Measurements from ENCODE around the gene IFT88. TPM values are rescaled to one million over a fixed set of nuclear protein-coding genes. Genes with fewer than 3 reads are reported as not detected.

The IFT88 gene
- total RNA-seq, 4 donors from 2014 or later = 5.6 to 21.6 (median 10.4) TPM

DNA sequence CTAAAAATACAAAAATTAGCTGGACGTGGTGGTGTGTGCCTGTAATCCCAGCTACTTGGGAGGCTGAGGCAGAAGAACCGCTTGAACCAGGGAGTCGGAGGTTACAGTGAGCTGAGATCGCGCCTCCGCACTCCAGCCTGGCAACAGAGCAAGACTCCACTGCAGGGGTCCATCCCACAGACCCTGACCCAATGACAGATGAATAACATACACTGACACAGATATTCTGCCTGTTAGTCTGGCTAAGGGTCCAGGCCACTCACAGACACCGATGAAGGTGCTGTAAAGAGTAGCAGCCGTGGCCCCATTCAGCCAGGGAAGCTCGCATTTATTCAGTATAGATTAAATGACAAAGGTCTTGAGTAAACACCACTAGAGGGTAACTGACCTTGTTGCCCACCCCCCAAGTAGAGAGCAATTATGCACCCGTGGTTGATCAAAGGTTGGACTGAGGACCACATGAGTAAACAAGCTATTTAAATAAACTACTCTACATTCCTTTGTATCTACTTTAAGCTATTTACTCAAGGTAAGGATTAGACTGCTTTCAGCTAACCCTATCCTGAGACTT is 32.8 kb upstream of the IFT88 start:
- no peak for DNase-seq (ENCODE audit: low spot score in 2 of 2)
- Histone ChIP-seq H3K27ac (no peak overlapping the region), H3K4me1 (no peaks in the 10 kb centered on the region), H3K9me3 (no peaks in the 10 kb centered on the region), H3K27me3 (no peaks in the 10 kb centered on the region), H3K4me3 (no peak overlapping the region), H3K36me3 (no peaks in the 10 kb centered on the region)
- TF ChIP-seq EP300 (IDR thresholded peaks at IDR 0.05) (no peak), POLR2AphosphoS5 (IDR thresholded peaks at IDR 0.05) (no peak), POLR2A (IDR thresholded peaks at IDR 0.05) (no peak)
- TF ChIP-seq, protein P1, sequence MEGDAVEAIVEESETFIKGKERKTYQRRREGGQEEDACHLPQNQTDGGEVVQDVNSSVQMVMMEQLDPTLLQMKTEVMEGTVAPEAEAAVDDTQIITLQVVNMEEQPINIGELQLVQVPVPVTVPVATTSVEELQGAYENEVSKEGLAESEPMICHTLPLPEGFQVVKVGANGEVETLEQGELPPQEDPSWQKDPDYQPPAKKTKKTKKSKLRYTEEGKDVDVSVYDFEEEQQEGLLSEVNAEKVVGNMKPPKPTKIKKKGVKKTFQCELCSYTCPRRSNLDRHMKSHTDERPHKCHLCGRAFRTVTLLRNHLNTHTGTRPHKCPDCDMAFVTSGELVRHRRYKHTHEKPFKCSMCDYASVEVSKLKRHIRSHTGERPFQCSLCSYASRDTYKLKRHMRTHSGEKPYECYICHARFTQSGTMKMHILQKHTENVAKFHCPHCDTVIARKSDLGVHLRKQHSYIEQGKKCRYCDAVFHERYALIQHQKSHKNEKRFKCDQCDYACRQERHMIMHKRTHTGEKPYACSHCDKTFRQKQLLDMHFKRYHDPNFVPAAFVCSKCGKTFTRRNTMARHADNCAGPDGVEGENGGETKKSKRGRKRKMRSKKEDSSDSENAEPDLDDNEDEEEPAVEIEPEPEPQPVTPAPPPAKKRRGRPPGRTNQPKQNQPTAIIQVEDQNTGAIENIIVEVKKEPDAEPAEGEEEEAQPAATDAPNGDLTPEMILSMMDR (IDR thresholded peaks at IDR 0.05) = no peak
- 81% methylated on average over 10 of the region's 10 CpGs for WGBS

DNA sequence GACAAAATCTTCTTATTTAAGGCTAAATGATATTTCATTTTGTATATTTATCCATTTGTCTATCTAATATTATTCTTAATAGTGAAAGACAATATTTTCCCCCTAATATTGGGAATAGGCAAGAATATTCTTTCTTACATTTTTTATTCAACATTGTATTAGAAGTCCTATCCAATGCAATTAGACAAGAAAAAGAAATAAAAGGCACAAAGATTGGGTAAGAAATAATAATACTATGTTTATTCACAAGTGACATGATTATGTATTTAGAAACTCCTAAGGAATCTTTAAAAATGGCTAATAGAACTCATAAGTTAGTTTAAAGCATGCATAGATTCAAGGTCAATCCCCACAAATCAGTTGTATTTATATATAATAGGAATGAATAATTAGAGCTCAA is 30.0 kb upstream of the IFT88 start:
- Histone ChIP-seq H3K4me3 (no peak overlapping the region), H3K27me3 (no peaks in the 10 kb centered on the region), H3K4me1 (no peaks in the 10 kb centered on the region), H3K9me3 (no peaks in the 10 kb centered on the region), H3K27ac (no peak overlapping the region), H3K36me3 (no peaks in the 10 kb centered on the region)
- no peak for DNase-seq (ENCODE audit: low spot score in 2 of 2)
- TF ChIP-seq POLR2AphosphoS5 (IDR thresholded peaks at IDR 0.05) (no peak), POLR2A (IDR thresholded peaks at IDR 0.05) (no peak), EP300 (IDR thresholded peaks at IDR 0.05) (no peak)
- TF ChIP-seq, protein P1 (IDR thresholded peaks at IDR 0.05) = no peak

DNA sequence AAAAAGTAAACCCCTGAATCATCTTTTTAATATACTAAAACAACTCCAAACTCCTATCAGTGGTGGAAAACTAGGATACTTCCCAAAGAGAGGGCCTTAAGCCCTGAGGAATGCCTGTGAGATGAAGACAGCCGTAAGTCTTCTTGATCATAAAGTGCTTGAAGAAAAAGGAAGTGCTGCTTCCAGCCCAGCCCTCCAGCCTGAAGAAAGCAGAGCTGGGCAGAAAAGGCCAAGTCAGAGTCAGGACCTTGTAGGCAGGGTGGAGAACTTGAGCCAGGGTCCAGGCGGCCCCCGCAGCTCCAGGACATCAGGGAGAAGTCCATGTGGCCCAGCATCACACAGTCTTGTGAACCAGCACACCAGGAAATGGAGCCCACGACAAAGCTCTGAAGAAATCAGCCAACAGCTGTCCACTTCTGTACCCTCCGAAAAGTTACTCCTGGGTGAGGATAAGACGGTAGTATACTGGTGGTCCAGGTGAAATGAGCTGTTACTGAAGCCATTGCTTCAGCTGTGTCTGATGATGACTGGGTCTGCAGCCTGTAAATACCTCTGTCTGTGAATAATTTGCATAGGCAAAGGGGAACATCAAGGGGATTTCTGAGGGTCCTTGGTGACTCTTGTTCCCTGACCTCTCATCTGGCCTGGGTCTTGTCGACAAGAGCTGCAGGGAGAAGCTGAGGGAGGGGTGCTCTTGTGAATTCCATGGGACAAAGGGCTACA is 22.6 kb upstream of the IFT88 start:
- no peaks in the 10 kb centered on the region for H3K4me1 ChIP-seq
- TF ChIP-seq POLR2AphosphoS5 (IDR thresholded peaks at IDR 0.05) = no peak
- DNase-seq (ENCODE audit: low spot score in 2 of 2) = no peak
- no peak overlapping the region for H3K27ac ChIP-seq
- no peak overlapping the region for H3K4me3 ChIP-seq
- no peaks in the 10 kb centered on the region for H3K36me3 ChIP-seq
- H3K27me3 ChIP-seq = no peaks in the 10 kb centered on the region
- no peaks in the 10 kb centered on the region for H3K9me3 ChIP-seq
- WGBS = 93% methylated on average over 6 of the region's 7 CpGs

DNA sequence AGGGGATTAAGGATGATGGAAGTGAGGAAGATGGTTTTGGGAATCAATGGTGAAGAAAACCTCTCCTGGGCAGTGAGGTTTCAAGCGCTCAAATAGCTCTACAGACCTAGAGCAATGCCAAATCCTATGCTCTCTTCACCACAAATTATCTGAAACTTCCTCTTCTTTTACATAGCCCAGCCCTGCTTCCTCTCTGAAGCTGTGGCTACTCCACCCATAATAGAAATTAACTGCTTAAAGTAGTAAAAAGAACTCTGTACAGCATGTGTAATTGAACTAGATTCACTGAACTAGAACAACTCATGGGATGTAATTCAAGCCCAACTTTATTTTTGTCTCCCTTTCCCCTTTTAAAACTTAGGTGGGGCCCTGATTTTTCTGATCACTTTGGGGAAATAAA is 20.4 kb upstream of the IFT88 start:
- H3K27me3 ChIP-seq = no peaks in the 10 kb centered on the region
- no peak for DNase-seq (ENCODE audit: low spot score in 2 of 2)
- H3K4me3 ChIP-seq = no peak overlapping the region
- H3K36me3 ChIP-seq = no peaks in the 10 kb centered on the region
- H3K9me3 ChIP-seq = no peaks in the 10 kb centered on the region
- TF ChIP-seq EP300 (IDR thresholded peaks at IDR 0.05) (no peak), POLR2A (IDR thresholded peaks at IDR 0.05) (no peak), POLR2AphosphoS5 (IDR thresholded peaks at IDR 0.05) (no peak)
- TF ChIP-seq, protein P1 (IDR thresholded peaks at IDR 0.05) = no peak
- H3K27ac ChIP-seq = no peak overlapping the region
- 48% methylated on average over 1 of the region's 1 CpG for WGBS
- no peaks in the 10 kb centered on the region for H3K4me1 ChIP-seq

DNA sequence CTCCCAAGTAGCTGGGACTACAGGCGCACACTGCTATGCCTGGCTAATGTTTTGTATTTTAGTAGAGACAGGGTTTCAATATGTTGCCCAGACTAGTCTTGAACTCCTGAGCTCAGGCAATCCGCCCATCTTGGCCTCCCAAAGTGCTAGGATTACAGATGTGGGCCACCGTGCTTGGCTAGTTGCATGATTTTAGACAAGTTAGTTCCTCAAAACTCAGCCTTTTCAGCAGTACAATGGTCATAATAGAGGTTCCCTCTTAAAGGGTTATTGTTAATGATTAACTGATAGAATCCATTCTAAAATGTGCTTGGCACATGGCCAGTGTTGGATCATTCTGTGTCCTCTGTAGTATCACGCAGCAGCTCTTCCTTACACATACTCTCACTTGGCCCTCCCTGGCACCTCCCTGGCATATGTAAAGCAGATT is 19.5 kb upstream of the IFT88 start:
- Histone ChIP-seq H3K9me3 (no peaks in the 10 kb centered on the region), H3K27ac (no peak overlapping the region), H3K27me3 (no peaks in the 10 kb centered on the region), H3K36me3 (no peaks in the 10 kb centered on the region), H3K4me3 (no peak overlapping the region), H3K4me1 (no peaks in the 10 kb centered on the region)
- 77% methylated on average over 4 of the region's 4 CpGs for WGBS
- DNase-seq (ENCODE audit: low spot score in 2 of 2) = no peak
- TF ChIP-seq, protein P1 (IDR thresholded peaks at IDR 0.05) = no peak

All from suprapubic skin (tissue), 4 donors.